GM10266 (cell line): ENCODE results near the gene PGLYRP4.

Experiments used
- DNase-seq: peaks from one replicate; pipeline ENCODE4 v3.0.0; 2012; ENCODE audit errors: extremely low spot score
- TF ChIP-seq, protein P1 (sequence below): IDR thresholded peaks from 2 replicates; pipeline ENCODE4 v1.5.1; 2012; ENCODE audit warnings: mild to moderate bottlenecking, low read depth; ENCODE audit not compliant: control insufficient read depth, insufficient read depth; ENCODE audit errors: missing control alignments

Gene PGLYRP4

DNA sequence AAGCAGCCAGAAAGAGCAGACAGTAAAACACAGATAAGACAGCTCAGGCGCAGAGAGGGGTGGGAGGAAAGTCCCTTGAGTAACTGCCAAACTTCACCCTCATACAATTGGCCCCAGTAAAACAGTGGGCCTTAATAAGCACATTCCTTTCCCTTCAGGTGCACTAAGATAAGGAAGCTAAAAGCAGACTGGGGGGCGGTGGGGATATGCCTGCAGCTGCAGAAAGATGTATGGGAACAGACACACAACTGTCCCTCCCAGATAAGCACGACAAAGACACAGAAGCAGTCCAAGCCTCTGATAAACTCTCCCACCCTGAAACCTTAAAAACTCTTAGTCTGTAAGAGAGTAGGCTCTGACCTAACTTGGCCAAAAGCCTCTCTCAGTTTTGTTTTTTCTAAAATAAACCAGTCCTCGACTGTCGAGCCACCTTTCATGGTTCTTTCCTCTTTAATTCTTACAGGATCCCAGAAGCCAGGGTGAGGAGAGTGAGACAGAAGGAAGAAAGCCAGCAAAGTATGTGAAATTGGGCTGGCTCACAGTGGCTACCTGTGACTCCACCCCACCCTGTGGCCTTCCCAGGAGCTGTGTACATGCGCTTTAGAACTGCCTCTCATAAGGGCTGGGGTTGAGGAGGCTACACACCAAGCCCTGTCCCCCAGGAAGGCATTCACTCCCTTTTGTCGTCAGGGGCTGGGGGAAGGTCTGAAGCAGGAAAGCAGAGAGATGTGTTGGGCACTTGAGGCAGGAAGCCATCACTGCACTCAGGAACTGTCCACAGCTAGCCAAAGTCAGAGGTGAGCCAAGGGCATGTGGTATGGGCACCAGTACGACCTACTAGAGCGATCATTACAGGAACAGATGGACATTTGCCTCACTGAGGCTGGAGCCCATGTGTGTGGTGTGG is 4.6 kb downstream of the PGLYRP4 start:
- TF ChIP-seq, protein P1, sequence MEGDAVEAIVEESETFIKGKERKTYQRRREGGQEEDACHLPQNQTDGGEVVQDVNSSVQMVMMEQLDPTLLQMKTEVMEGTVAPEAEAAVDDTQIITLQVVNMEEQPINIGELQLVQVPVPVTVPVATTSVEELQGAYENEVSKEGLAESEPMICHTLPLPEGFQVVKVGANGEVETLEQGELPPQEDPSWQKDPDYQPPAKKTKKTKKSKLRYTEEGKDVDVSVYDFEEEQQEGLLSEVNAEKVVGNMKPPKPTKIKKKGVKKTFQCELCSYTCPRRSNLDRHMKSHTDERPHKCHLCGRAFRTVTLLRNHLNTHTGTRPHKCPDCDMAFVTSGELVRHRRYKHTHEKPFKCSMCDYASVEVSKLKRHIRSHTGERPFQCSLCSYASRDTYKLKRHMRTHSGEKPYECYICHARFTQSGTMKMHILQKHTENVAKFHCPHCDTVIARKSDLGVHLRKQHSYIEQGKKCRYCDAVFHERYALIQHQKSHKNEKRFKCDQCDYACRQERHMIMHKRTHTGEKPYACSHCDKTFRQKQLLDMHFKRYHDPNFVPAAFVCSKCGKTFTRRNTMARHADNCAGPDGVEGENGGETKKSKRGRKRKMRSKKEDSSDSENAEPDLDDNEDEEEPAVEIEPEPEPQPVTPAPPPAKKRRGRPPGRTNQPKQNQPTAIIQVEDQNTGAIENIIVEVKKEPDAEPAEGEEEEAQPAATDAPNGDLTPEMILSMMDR: no peak
- no peak for DNase-seq

DNA sequence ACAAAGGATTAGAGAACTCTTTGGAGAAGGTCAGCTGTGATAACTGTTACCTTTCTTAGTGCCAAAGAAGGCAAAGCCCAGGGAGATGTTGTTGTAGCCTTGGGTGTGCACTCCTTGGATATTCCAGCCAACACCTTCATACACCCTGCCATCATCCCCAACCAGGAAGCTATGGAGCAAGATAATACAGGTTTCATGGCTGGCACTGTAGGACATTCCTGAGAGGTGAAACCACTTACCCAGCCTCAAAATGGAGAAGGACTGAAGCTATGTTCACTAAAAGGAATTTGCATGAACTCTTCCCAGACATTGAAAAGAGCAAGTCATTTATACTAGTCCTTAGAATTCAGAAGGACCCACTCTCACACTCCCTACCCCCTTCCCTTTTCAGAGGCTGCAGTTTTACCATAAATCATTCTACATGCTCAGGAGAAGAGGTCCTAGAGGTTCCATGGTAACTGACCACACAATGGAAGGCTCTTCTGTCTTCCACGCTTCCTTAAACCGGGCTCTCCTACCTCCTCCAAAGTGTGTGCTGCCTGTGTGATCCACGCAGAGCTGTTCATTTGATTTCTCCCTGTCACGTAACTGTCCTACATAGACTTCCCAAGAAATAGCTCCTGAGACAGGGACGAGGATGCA is 5.5 kb downstream of the PGLYRP4 start:
- TF ChIP-seq, protein P1: no peak
- DNase-seq: no peak

DNA sequence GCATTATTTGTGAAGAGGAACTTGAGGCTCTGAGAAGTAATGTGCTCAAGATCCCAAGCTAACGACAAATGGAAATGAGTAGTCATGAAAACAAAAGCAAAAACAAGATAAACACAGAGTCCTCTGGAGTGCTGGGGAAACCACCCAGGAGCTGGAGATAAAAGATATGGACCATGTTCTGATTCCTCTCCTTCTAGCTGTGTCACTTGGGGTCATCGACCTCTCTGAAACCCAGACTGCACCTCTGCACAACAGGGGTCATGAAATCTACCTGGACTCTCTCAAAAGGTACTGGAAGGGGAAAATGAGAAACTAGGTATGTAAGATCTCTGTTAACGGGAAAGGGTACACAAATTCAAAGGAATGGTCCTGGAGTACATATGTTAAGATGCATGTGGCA is 6.5 kb downstream of the PGLYRP4 start:
- TF ChIP-seq, protein P1: no peak
- no peak for DNase-seq

DNA sequence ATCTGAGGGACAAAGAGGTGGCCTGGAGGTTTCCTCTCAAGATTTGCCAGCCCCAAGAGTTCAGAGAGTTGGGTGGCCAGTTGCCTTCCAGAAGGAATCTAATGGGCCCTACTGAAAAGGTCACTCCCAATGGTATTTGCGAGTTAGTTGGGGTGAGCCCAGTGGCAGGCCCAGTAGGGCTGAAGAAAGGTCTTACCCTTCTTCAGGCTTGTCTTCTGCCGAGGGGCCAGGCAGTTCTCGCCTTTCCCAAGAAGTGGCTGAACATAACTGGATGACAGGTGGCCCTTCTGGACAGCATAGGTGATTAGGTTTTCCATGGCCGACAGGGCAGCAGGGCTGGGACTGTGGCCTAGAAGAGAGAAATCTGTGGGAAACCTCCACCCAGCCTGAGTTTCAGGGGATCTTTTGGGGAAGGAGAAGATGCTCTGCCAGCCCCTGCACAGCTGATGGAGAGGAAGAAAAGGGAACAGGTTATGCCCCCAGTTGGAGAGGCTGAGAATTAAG is 7.2 kb downstream of the PGLYRP4 start:
- TF ChIP-seq, protein P1: no peak
- DNase-seq: no peak

DNA sequence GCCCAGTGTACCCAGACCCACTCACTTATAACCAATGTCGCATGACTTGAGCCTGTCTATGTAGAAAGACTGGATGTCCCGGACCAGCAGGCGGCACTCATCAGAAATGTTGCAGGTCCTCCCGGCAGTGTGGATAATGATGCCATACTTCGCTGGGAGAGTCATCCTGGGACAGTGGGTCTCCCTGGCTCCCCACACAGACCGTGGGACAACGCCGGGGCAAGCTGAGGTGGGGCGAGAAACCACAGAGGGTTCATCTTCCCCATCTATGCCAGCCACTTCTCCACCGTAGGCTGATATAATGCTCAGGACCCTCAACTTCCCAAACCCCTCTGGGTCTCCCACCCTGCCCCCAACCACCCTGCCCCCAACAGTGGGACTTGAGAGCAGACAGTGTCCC is 8.3 kb downstream of the PGLYRP4 start:
- TF ChIP-seq, protein P1: no peak
- DNase-seq: no peak

DNA sequence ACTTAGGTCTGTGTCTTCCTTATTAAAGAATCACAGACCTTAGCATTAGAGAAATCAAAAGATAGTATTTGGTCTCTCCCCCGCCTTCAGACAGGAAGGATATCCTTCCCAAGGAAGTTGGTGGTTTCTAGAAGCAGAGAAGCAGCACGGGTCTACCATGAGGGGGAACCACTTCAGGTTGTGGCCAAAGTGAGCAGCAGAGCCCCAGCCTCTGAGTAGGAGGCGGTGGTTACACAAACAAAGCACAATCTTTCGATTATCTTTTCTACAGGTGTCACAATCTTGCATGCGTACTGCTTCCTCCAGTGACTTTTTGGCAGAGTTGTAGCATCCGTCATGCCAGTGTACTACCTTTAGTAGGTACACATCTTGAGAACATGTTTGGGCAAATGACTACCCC is 8.8 kb downstream of the PGLYRP4 start:
- TF ChIP-seq, protein P1: no peak
- no peak for DNase-seq
